Stimulated activated CD8-positive, alpha-beta memory T cell treated with anti-CD3 and anti-CD28 coated beads, Interleukin-7, amount 100 ng/mL, for 1 hour (primary cell): ENCODE results near the gene DYRK1B.
"Not testable (repeated sequence)": the region's sequence is repeated elsewhere in the genome, so short reads cannot be mapped to it uniquely, and the experiment has no call there.

Experiments
- DNase-seq, 2 donors: peaks; one replicate each; pipeline ENCODE4 v3.0.0-alpha.2; 2020; ENCODE audit warnings: low read depth in 2 of 2

DYRK1B gene

GRCh38 chr19:39810424-39810823, 23.5 kb downstream of the DYRK1B start:
- no peak for DNase-seq

- DNase-seq, result no peak
Measured at GRCh38 chr19:39809368-39809767, 24.6 kb downstream of the DYRK1B start.

- not testable (repeated sequence) for DNase-seq
Measured at GRCh38 chr19:39808688-39809087, 25.3 kb downstream of the DYRK1B start.

- DNase-seq, result no peak
Measured at GRCh38 chr19:39807846-39808364, 26.1 kb downstream of the DYRK1B start.

- no peak for DNase-seq
Measured at GRCh38 chr19:39805104-39805503, 28.9 kb downstream of the DYRK1B start.

- DNase-seq, result no peak
Measured at GRCh38 chr19:39802958-39803357, 31.0 kb downstream of the DYRK1B start.

- DNase-seq, result no peak
Measured at GRCh38 chr19:39797083-39797482, 36.9 kb downstream of the DYRK1B start.

- DNase-seq, result no peak
Measured at GRCh38 chr19:39796000-39796498, 37.9 kb downstream of the DYRK1B start.

GRCh38 chr19:39795001-39795400, 39.0 kb downstream of the DYRK1B start:
- DNase-seq, result no peak

GRCh38 chr19:39792999-39793546, 40.9 kb downstream of the DYRK1B start:
- DNase-seq, result peak; percentile 52 to 60

GRCh38 chr19:39788244-39788643, 45.7 kb downstream of the DYRK1B start:
- DNase-seq, result no peak

GRCh38 chr19:39780894-39781293, 53.1 kb downstream of the DYRK1B start:
- no peak for DNase-seq

GRCh38 chr19:39778763-39779162, 55.2 kb downstream of the DYRK1B start, which contains the start of gene LEUTX:
Gene LEUTX (plus strand): TSS chr19:39778854. CDS start chr19:39778921, 67 bp downstream.
- DNase-seq, result no peak
